Astrocyte of the spinal cord (primary cell): Measurements from ENCODE around the gene C4BPA.

Source experiments
- DNase-seq: peaks from one replicate; pipeline ENCODE4 v3.0.0; 2011; ENCODE audit warnings: low read depth, low spot score
- H3K4me3 ChIP-seq: 2 replicates; pipeline ENCODE4 v1.5.1; 2011; ENCODE audit warnings: low read depth, mild to moderate bottlenecking, low read length, moderate library complexity
- CTCF ChIP-seq: IDR thresholded peaks from 2 replicates; pipeline ENCODE4 v1.5.1; 2012; ENCODE audit warnings: low read depth, mild to moderate bottlenecking, low read length, inconsistent platforms
- in situ Hi-C: cut with HindIII; loops from 2 replicates; pipeline ENCODE4 v1.10.0; 2017; ENCODE audit warnings: low sequenced_read_pairs

Gene C4BPA

GRCh38 chr1:207129053-207129452, 25.0 kb downstream of the C4BPA start:
- in situ Hi-C loops: no loop called here
- no peak overlapping the region for H3K4me3 ChIP-seq
- TF ChIP-seq CTCF: no peak
- DNase-seq: no peak

- no peak overlapping the region for H3K4me3 ChIP-seq
- TF ChIP-seq CTCF: no peak
- DNase-seq: no peak
- in situ Hi-C loops: no loop called here
These were observed 26.4 kb downstream of the C4BPA start for GRCh38 chr1:207130252-207131036.

GRCh38 chr1:207131163-207131562, 27.1 kb downstream of the C4BPA start:
- DNase-seq: no peak
- in situ Hi-C loops: no loop called here
- TF ChIP-seq CTCF: no peak
- H3K4me3 ChIP-seq: no peak overlapping the region

- in situ Hi-C loops: no loop called here
- DNase-seq: no peak
- TF ChIP-seq CTCF: no peak
- H3K4me3 ChIP-seq: no peak overlapping the region
These were observed 30.5 kb downstream of the C4BPA start for GRCh38 chr1:207134581-207134980.

GRCh38 chr1:207139616-207140015, 35.6 kb downstream of the C4BPA start:
- in situ Hi-C loops: no loop called here
- no peak overlapping the region for H3K4me3 ChIP-seq
- no peak for DNase-seq
- TF ChIP-seq CTCF: no peak

GRCh38 chr1:207140536-207140935, 36.5 kb downstream of the C4BPA start:
- DNase-seq: no peak
- H3K4me3 ChIP-seq: no peak overlapping the region
- no peak for TF ChIP-seq CTCF
- in situ Hi-C loops: no loop called here
